PFSK-1 (cell line): ENCODE data around the gene FAM110A.

Experiments
- FOXP2 ChIP-seq: optimal IDR thresholded peaks from 2 replicates; pipeline ENCODE3; 2011; ENCODE audit warnings: borderline replicate concordance, control low read depth, inconsistent platforms; ENCODE audit not compliant: insufficient read depth; ENCODE audit errors: extremely low read length, extremely low read depth
- POLR2AphosphoS5 ChIP-seq: IDR thresholded peaks from 2 replicates; pipeline ENCODE4 v1.6.1; 2012; ENCODE audit warnings: low read depth, mild to moderate bottlenecking, control low read depth, low read length, moderate library complexity
- SIN3A ChIP-seq: IDR thresholded peaks from 2 replicates; pipeline ENCODE4 v1.6.1; 2012; ENCODE audit warnings: mild to moderate bottlenecking, low read length, moderate library complexity, borderline replicate concordance; ENCODE audit not compliant: insufficient read depth
- TAF1 ChIP-seq: IDR thresholded peaks from 2 replicates; pipeline ENCODE4 v1.6.1; 2012; ENCODE audit warnings: low read length, control low read depth, borderline replicate concordance; ENCODE audit not compliant: insufficient read depth
- TF ChIP-seq, protein P1 (sequence below), 2 experiments: IDR thresholded peaks; 2 replicates each; pipeline versions ENCODE4 v1.6.1 to v1.8.0; 2011 to 2012; ENCODE audit warnings: low read depth in 2 of 2, low read length in 2 of 2, control low read depth in 1 of 2, inconsistent platforms in 1 of 2, mild to moderate bottlenecking in 1 of 2, moderate library complexity in 1 of 2; ENCODE audit not compliant: insufficient read depth in 1 of 2

FAM110A gene

DNA sequence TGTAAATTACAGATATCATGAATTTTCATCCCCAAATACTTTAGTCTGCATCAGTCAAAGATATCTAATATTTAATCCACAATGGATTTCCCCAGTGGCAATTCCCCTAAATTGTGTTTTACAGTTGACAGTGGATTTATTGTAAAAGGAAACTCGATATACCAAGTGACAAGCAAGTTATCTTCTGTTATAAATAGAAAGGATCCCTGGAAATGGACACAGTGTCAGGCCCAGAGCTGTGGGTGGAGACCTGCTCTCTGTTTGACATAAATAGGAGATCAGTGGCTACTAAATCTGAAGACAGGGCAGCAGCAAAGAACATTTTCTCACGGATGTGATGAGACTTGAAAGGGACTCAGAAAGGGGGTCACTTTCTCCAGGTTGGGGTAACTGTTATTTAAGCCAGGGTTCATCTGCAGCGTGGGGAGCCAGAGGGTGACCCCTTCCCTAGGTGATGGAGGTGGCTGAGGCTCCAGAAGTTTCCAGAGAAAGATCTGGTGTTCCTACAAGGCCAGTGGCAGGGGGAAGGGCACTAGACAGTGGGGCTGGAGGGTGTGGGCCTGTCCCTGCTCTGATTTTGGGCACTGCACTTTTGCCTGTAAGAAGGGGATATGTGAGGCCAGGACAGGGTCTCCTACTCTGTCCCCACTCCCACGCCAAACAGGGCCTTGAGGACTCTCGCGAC is 12.3 kb upstream of the FAM110A start:
- TF ChIP-seq, protein P1, sequence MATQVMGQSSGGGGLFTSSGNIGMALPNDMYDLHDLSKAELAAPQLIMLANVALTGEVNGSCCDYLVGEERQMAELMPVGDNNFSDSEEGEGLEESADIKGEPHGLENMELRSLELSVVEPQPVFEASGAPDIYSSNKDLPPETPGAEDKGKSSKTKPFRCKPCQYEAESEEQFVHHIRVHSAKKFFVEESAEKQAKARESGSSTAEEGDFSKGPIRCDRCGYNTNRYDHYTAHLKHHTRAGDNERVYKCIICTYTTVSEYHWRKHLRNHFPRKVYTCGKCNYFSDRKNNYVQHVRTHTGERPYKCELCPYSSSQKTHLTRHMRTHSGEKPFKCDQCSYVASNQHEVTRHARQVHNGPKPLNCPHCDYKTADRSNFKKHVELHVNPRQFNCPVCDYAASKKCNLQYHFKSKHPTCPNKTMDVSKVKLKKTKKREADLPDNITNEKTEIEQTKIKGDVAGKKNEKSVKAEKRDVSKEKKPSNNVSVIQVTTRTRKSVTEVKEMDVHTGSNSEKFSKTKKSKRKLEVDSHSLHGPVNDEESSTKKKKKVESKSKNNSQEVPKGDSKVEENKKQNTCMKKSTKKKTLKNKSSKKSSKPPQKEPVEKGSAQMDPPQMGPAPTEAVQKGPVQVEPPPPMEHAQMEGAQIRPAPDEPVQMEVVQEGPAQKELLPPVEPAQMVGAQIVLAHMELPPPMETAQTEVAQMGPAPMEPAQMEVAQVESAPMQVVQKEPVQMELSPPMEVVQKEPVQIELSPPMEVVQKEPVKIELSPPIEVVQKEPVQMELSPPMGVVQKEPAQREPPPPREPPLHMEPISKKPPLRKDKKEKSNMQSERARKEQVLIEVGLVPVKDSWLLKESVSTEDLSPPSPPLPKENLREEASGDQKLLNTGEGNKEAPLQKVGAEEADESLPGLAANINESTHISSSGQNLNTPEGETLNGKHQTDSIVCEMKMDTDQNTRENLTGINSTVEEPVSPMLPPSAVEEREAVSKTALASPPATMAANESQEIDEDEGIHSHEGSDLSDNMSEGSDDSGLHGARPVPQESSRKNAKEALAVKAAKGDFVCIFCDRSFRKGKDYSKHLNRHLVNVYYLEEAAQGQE (IDR thresholded peaks at IDR 0.05; ENCODE audit: insufficient read depth in 1 of 2, low read depth in 2 of 2, low read length in 2 of 2) = no peak
- TF ChIP-seq SIN3A (no peak), FOXP2 (no peak), POLR2AphosphoS5 (no peak), TAF1 (no peak)

DNA sequence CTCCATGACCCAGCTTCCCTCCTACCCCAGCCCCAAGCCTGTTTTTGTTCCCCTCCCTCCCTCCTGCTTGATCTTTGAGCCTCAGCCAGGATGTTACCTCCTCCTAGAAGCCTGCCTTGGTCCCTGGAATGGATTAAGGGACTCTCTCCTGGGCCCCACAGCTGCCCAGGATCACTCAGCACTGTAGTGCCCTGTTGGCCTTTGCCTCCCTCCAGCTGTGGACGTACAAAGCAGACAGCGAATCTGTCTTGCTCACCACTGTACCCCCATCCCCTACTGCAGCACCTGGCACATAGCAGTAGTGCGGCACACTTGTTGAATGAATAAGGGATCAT is 11.8 kb upstream of the FAM110A start:
- TF ChIP-seq TAF1 (no peak), FOXP2 (no peak), SIN3A (no peak), POLR2AphosphoS5 (no peak)
- TF ChIP-seq, protein P1 (IDR thresholded peaks at IDR 0.05; ENCODE audit: insufficient read depth in 1 of 2, low read depth in 2 of 2, low read length in 2 of 2) = no peak

DNA sequence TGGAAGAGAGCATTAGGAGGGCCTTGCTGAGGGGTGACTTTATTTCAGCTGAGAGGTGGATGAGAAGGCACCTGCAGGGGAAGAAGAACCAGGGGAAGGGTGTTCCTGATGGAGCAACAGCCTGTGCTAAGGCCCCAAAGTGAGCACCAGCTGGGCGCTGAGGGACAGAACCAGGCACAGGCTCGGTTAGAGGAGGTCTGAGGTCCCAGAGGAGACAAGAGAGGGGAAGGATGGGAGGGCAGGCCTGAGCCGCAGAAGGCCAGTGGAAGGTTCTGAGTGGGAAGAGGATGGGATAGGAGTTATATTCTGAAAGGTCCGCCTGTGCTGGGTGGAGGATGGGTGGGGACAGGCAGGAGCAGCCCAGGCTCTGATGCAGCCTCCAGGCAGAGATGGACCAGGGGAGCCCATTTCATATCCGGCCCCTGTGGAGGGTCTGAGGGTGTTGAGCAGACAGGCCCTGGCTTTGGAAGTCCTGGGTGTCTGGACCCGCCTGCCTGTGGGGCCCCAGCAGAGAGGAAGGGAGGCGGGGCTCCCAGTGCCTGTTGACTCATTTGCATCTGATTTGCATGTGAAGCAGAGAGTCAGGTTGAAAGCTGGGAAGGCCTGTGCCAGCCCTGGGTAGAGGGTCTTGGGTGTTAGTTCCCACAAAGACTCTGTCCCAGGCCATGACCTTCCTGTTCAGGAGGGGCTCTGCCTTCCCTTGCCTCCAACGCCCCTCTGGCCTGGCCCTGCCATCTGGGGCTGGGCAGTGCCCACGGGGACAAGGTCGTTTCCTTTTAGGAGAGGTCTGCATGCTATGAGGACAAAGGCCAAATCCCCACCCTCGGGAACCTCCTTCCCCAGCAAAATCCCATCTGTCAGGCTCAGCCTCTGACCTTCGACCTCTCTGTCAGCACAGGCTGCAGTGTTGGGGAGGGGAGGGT is 10.6 kb upstream of the FAM110A start:
- TF ChIP-seq SIN3A (no peak), TAF1 (no peak), FOXP2 (no peak), POLR2AphosphoS5 (no peak)
- TF ChIP-seq, protein P1 (IDR thresholded peaks at IDR 0.05; ENCODE audit: insufficient read depth in 1 of 2, low read depth in 2 of 2, low read length in 2 of 2) = no peak

DNA sequence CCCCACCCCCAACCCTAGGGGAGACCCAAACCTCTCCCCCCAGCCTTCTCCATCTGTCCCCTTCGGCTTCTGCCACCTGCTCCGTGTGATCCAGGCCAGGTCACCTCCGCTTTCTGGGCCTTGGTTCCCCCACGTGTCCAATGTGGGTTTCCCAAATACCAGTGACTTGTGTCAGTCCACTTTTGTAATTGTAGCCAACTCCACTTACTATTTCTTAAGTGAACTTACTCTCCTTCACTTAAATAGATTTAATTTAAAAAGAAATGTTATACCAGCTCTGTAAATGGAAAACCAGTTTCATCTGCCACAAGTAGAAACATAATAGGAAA is 10.0 kb upstream of the FAM110A start:
- TF ChIP-seq, protein P1 (IDR thresholded peaks at IDR 0.05; ENCODE audit: insufficient read depth in 1 of 2, low read depth in 2 of 2, low read length in 2 of 2) = no peak
- TF ChIP-seq TAF1 (no peak), FOXP2 (no peak), SIN3A (no peak), POLR2AphosphoS5 (no peak)
